Osteocyte (in vitro differentiated cells): ENCODE measurements around the gene OR13C5. TPM values are rescaled to one million over a fixed set of nuclear protein-coding genes. Genes with fewer than 3 reads are reported as not detected.

Source experiments
- DNase-seq: peaks from one replicate; pipeline ENCODE4 v3.0.0; 2021; ENCODE audit warnings: mixed read lengths; ENCODE audit not compliant: unreplicated experiment; ENCODE audit errors: extremely low spot score
- H3K27ac Mint-ChIP-seq: one replicate; pipeline ENCODE4 v1.8.0; 2021; ENCODE audit warnings: mild to moderate bottlenecking, mixed read lengths; ENCODE audit not compliant: unreplicated experiment
- H3K27me3 Mint-ChIP-seq: one replicate; pipeline ENCODE4 v1.8.0; 2021; ENCODE audit warnings: mixed read lengths; ENCODE audit not compliant: unreplicated experiment
- H3K36me3 Mint-ChIP-seq: one replicate; pipeline ENCODE4 v1.8.0; 2021; ENCODE audit warnings: mixed read lengths; ENCODE audit not compliant: unreplicated experiment
- H3K4me1 Mint-ChIP-seq: one replicate; pipeline ENCODE4 v1.8.0; 2021; ENCODE audit warnings: mixed read lengths; ENCODE audit not compliant: unreplicated experiment
- H3K4me3 Mint-ChIP-seq: one replicate; pipeline ENCODE4 v1.8.0; 2021; ENCODE audit warnings: mild to moderate bottlenecking, moderate library complexity, mixed read lengths; ENCODE audit not compliant: unreplicated experiment
- H3K9me3 Mint-ChIP-seq: one replicate; pipeline ENCODE4 v1.8.0; 2021; ENCODE audit warnings: mixed read lengths; ENCODE audit not compliant: unreplicated experiment
- total RNA-seq: library from RNA; stranded (reverse); gene quantifications from 2 replicates; pipeline ENCODE4 v1.2.1, GENCODE V29; 2021
- TF ChIP-seq, protein P1 (sequence below): fragments of 200-600 bp; sonication (generic); IDR thresholded peaks from 2 replicates; pipeline ENCODE4 v1.5.0; 2021; ENCODE audit warnings: antibody characterized with exemption, mild to moderate bottlenecking, moderate library complexity

Gene OR13C5
- total RNA-seq, 1 donor from 2014 or later, result not detected

GRCh38 chr9:104589626-104590025, 9.6 kb downstream of the OR13C5 start:
- Mint-ChIP-seq H3K27me3 (peaks cover 2% of the 10 kb centered on the region), H3K36me3 (no peaks in the 10 kb centered on the region), H3K9me3 (no peaks in the 10 kb centered on the region), H3K4me3 (no peak overlapping the region), H3K4me1 (no peaks in the 10 kb centered on the region), H3K27ac (no peak overlapping the region)
- no peak for DNase-seq
- TF ChIP-seq, protein P1, sequence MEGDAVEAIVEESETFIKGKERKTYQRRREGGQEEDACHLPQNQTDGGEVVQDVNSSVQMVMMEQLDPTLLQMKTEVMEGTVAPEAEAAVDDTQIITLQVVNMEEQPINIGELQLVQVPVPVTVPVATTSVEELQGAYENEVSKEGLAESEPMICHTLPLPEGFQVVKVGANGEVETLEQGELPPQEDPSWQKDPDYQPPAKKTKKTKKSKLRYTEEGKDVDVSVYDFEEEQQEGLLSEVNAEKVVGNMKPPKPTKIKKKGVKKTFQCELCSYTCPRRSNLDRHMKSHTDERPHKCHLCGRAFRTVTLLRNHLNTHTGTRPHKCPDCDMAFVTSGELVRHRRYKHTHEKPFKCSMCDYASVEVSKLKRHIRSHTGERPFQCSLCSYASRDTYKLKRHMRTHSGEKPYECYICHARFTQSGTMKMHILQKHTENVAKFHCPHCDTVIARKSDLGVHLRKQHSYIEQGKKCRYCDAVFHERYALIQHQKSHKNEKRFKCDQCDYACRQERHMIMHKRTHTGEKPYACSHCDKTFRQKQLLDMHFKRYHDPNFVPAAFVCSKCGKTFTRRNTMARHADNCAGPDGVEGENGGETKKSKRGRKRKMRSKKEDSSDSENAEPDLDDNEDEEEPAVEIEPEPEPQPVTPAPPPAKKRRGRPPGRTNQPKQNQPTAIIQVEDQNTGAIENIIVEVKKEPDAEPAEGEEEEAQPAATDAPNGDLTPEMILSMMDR, result no peak

- Mint-ChIP-seq H3K36me3 (no peaks in the 10 kb centered on the region), H3K27me3 (peaks cover 2% of the 10 kb centered on the region), H3K4me3 (no peak overlapping the region), H3K9me3 (no peaks in the 10 kb centered on the region), H3K27ac (no peak overlapping the region), H3K4me1 (no peaks in the 10 kb centered on the region)
- TF ChIP-seq, protein P1, result no peak
- DNase-seq, result no peak
These were observed 12.6 kb downstream of the OR13C5 start for GRCh38 chr9:104586496-104587180.

GRCh38 chr9:104580562-104580961, 18.7 kb downstream of the OR13C5 start:
- Mint-ChIP-seq H3K4me1 (no peaks in the 10 kb centered on the region), H3K36me3 (no peaks in the 10 kb centered on the region), H3K4me3 (no peak overlapping the region)

GRCh38 chr9:104577263-104577662, 21.9 kb downstream of the OR13C5 start:
- Mint-ChIP-seq H3K27ac (no peak overlapping the region), H3K9me3 (peaks cover 5% of the 10 kb centered on the region), H3K27me3 (peaks cover 5% of the 10 kb centered on the region), H3K4me3 (no peak overlapping the region), H3K36me3 (no peaks in the 10 kb centered on the region), H3K4me1 (no peaks in the 10 kb centered on the region)
- TF ChIP-seq, protein P1, result no peak
- no peak for DNase-seq

More at GRCh38 chr9:104580562-104580961, 18.7 kb downstream of the OR13C5 start:
- peaks cover 5% of the 10 kb centered on the region for H3K27me3 Mint-ChIP-seq
- H3K9me3 Mint-ChIP-seq, result no peaks in the 10 kb centered on the region
- no peak overlapping the region for H3K27ac Mint-ChIP-seq
- DNase-seq, result no peak
- TF ChIP-seq, protein P1, result no peak

- DNase-seq, result no peak
- TF ChIP-seq, protein P1, result no peak
- H3K27me3 Mint-ChIP-seq, result peaks cover 5% of the 10 kb centered on the region
- H3K4me3 Mint-ChIP-seq, result no peak overlapping the region
- H3K4me1 Mint-ChIP-seq, result no peaks in the 10 kb centered on the region
- no peak overlapping the region for H3K27ac Mint-ChIP-seq
- H3K36me3 Mint-ChIP-seq, result no peaks in the 10 kb centered on the region
- H3K9me3 Mint-ChIP-seq, result peaks cover 10% of the 10 kb centered on the region
These were observed 23.8 kb downstream of the OR13C5 start for GRCh38 chr9:104575456-104575855.
